Testis (tissue), 3 donors: Measurements from ENCODE around the gene ATP1B3. TPM values are rescaled to one million over a fixed set of nuclear protein-coding genes. Genes with fewer than 3 reads are reported as not detected.

ENCODE experiments used
- DNase-seq: peaks from one replicate; pipeline ENCODE4 v3.0.0-alpha.2; 2019
- H3K27ac ChIP-seq, 2 donors: fragments of 200-600 bp; sonication (generic); one replicate each; pipeline ENCODE4 v1.5.1; 2019
- H3K27me3 ChIP-seq: fragments of 200-600 bp; sonication (generic); one replicate; pipeline ENCODE4 v1.5.1; 2019
- H3K36me3 ChIP-seq: fragments of 200-600 bp; sonication (generic); one replicate; pipeline ENCODE4 v1.5.1; 2017; ENCODE audit warnings: low read depth; ENCODE audit errors: missing control alignments
- H3K4me1 ChIP-seq: fragments of 200-600 bp; sonication (generic); one replicate; pipeline ENCODE4 v1.5.1; 2019
- H3K4me3 ChIP-seq, 2 donors: fragments of 200-600 bp; sonication (generic); one replicate each; pipeline ENCODE4 v1.5.1; 2017 to 2019
- H3K9me3 ChIP-seq: fragments of 200-600 bp; sonication (generic); one replicate; pipeline ENCODE4 v1.5.1; 2017
- CTCF ChIP-seq, 3 experiments: fragments of 450-650 bp in 2 of 3; fragments of 200-600 bp in 1 of 3; sonication (generic) in 1 of 3; IDR thresholded peaks; one replicate each; pipeline ENCODE4 v1.5.1; 2016 to 2019; ENCODE audit warnings: antibody characterized with exemption in 3 of 3, mild to moderate bottlenecking in 2 of 3, moderate library complexity in 1 of 3
- POLR2A ChIP-seq: fragments of 450-650 bp; IDR thresholded peaks from one replicate; pipeline ENCODE4 v1.6.1; 2017; ENCODE audit warnings: antibody characterized with exemption, mild to moderate bottlenecking, moderate library complexity
- WGBS, 2 donors: methylation state at CpG; one replicate each; pipeline ENCODE4 v1.1.5; 2018; 5-methylcytosine and 5-hydroxymethylcytosine counted together
- intact Hi-C: fragments of 100-400 bp; cut with DNase I; formaldehyde crosslinking; loops from one replicate; pipeline ENCODE4 v1.15.1; 2023; ENCODE audit warnings: low total_unique reads
- polyA plus RNA-seq: library from polyadenylated mRNA; stranded (reverse); fragments of 350-450 nt; fragmentation: Illumina TruSeq; extraction: RNeasy Lipid Tissue Mini Kit (QIAGEN cat#74804); gene quantifications from one replicate; pipeline ENCODE4 v1.2.3, GENCODE V29; 2014; ENCODE audit warnings: low read depth, low replicate concordance; ENCODE audit not compliant: insufficient read depth
- total RNA-seq, 2 donors: library from RNA; depleted of rRNA; stranded (reverse); fragments of >200 nt; gene quantifications; one replicate each; pipeline ENCODE4 v1.2.3, GENCODE V29; 2016

The ATP1B3 gene
- total and polyA plus RNA-seq, 3 donors from 2014 or later: 47.1 to 147 (median 79.5) TPM

- no peak for TF ChIP-seq CTCF (IDR thresholded peaks at IDR 0.05)
- no peak for TF ChIP-seq POLR2A
- WGBS, 2 donors: 90 to 95% methylated on average over 2 of the region's 2 CpGs
- no peaks in the 10 kb centered on the region for H3K36me3 ChIP-seq
- no peaks in the 10 kb centered on the region for H3K9me3 ChIP-seq
- no peak overlapping the region for H3K4me3 ChIP-seq
- H3K4me1 ChIP-seq: no peaks in the 10 kb centered on the region
- DNase-seq: no peak
- no peak overlapping the region for H3K27ac ChIP-seq
- H3K27me3 ChIP-seq: no peaks in the 10 kb centered on the region
- intact Hi-C loops: no loop called here
These were observed 76.2 kb downstream of the ATP1B3 start for GRCh38 chr3:141952611-141953010.

GRCh38 chr3:141955175-141955574 is 78.7 kb downstream of the ATP1B3 start:
- TF ChIP-seq POLR2A (no peak), CTCF (IDR thresholded peaks at IDR 0.05) (no peak)
- Histone ChIP-seq H3K9me3 (no peaks in the 10 kb centered on the region), H3K4me1 (peaks cover 1% of the 10 kb centered on the region), H3K36me3 (no peaks in the 10 kb centered on the region), H3K27ac (no peak overlapping the region), H3K4me3 (no peak overlapping the region), H3K27me3 (no peaks in the 10 kb centered on the region)
- peak; percentile 9 for DNase-seq
- WGBS, 2 donors: 66 to 68% methylated on average over 6 of the region's 6 CpGs
- intact Hi-C loops: no loop called here

DNA sequence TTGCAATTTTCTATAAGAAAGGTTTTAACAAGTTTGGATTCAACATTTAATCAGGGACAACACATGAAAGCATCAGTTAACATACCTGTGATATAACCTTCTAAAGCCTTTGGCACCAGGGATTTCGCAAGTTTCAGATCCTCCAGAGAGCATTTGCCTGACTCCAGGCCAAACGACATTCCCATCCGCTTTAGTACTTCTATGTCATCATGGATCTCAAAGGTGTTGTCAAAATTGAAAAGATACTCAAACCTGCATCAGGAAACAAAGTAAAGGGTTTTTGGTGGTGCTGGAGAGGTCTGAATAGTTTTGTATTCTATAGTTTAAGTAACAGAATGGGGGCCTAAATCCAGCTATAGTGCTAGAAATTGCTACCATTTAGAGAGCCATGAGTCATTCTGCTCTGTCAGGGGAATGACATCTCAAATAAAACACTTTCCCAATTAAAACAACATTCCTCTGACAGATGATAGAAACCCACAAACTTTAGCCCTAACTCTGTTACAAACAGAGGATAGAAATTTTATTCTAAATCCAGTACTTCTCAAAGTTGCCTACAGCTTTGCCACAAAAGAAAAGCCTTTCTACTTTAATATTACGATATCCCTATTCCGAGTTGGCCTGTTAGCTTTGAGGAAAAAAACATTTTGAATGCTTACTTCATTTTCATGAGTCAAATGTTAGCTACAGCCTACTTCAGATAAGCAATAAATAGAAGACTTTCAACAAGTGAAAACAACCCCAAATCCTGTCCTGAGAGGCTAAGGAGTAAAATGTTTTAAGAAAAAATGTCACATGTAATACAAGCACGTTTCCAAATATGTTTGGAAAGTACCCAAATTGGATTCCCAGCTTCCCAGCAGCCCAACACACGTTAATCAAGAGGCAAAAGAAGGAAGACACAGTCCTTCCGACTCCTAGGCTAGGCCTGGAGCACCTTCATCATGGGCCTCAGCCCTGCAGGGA is 83.4 kb downstream of the ATP1B3 start:
- Histone ChIP-seq H3K27me3 (no peaks in the 10 kb centered on the region), H3K36me3 (no peaks in the 10 kb centered on the region), H3K27ac (peak overlapping the region; percentile 26 to 62), H3K9me3 (no peaks in the 10 kb centered on the region), H3K4me1 (peaks cover 4% of the 10 kb centered on the region), H3K4me3 (no peak overlapping the region)
- 58 to 66% methylated on average over 8 of the region's 8 CpGs for WGBS, 2 donors
- no peak for TF ChIP-seq CTCF (IDR thresholded peaks at IDR 0.05)
- TF ChIP-seq POLR2A: no peak
- intact Hi-C loops: no loop called here
- no peak for DNase-seq

GRCh38 chr3:141960731-141961130 is 84.3 kb downstream of the ATP1B3 start:
- WGBS, 2 donors: 37 to 55% methylated on average over 3 of the region's 3 CpGs
- DNase-seq: no peak
- TF ChIP-seq POLR2A (no peak), CTCF (IDR thresholded peaks at IDR 0.05) (no peak)
- Histone ChIP-seq H3K4me3 (no peak overlapping the region), H3K27ac (peak overlapping the region in 1 of 2 donors; percentile 62), H3K4me1 (peaks cover 4% of the 10 kb centered on the region), H3K27me3 (no peaks in the 10 kb centered on the region), H3K9me3 (no peaks in the 10 kb centered on the region), H3K36me3 (no peaks in the 10 kb centered on the region)
- intact Hi-C loops: no loop called here
